ENCODE data around the gene OAS1.

GRCh38 chr12:112904571-112904970 is 2.2 kb upstream of the OAS1 start:
- TF ChIP-seq SP2 (IDR thresholded peaks at IDR 0.05; ENCODE audit: low read length) = no peak
- TF ChIP-seq, protein P1, sequence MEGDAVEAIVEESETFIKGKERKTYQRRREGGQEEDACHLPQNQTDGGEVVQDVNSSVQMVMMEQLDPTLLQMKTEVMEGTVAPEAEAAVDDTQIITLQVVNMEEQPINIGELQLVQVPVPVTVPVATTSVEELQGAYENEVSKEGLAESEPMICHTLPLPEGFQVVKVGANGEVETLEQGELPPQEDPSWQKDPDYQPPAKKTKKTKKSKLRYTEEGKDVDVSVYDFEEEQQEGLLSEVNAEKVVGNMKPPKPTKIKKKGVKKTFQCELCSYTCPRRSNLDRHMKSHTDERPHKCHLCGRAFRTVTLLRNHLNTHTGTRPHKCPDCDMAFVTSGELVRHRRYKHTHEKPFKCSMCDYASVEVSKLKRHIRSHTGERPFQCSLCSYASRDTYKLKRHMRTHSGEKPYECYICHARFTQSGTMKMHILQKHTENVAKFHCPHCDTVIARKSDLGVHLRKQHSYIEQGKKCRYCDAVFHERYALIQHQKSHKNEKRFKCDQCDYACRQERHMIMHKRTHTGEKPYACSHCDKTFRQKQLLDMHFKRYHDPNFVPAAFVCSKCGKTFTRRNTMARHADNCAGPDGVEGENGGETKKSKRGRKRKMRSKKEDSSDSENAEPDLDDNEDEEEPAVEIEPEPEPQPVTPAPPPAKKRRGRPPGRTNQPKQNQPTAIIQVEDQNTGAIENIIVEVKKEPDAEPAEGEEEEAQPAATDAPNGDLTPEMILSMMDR (IDR thresholded peaks at IDR 0.05; ENCODE audit: control extremely low read depth in 1 of 3, insufficient read depth in 1 of 3, low read depth in 1 of 3, low read length in 3 of 3) = no peak
- TF ChIP-seq POLR2A (IDR thresholded peaks at IDR 0.05; ENCODE audit: control extremely low read depth in 1 of 2, low read depth in 2 of 2, low read length in 2 of 2) = no peak
- TF ChIP-seq KDM1A (IDR thresholded peaks at IDR 0.05; ENCODE audit: borderline replicate concordance, low read length) = no peak
- TF ChIP-seq TCF12 (IDR thresholded peaks at IDR 0.05; ENCODE audit: low read depth, low read length) = no peak
- TF ChIP-seq, protein P2, sequence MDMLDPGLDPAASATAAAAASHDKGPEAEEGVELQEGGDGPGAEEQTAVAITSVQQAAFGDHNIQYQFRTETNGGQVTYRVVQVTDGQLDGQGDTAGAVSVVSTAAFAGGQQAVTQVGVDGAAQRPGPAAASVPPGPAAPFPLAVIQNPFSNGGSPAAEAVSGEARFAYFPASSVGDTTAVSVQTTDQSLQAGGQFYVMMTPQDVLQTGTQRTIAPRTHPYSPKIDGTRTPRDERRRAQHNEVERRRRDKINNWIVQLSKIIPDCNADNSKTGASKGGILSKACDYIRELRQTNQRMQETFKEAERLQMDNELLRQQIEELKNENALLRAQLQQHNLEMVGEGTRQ (IDR thresholded peaks at IDR 0.05; ENCODE audit: low read length) = no peak
- TF ChIP-seq EP300 (IDR thresholded peaks at IDR 0.05; ENCODE audit: borderline replicate concordance in 1 of 2, low read depth in 2 of 2, low read length in 2 of 2) = no peak
- TF ChIP-seq CHD7 (IDR thresholded peaks at IDR 0.05; ENCODE audit: insufficient replicate concordance, low read length) = no peak
- TF ChIP-seq JUN (IDR thresholded peaks at IDR 0.05; ENCODE audit: low read depth, low read length) = no peak
- TF ChIP-seq NRF1 (IDR thresholded peaks at IDR 0.05; ENCODE audit: low read depth, low read length) = no peak
- no peak for TF ChIP-seq SIX5 (IDR thresholded peaks at IDR 0.05; ENCODE audit: low read depth, low read length)
